Natural killer cell (primary cell): ENCODE measurements around the gene COL25A1. TPM values are rescaled to one million over a fixed set of nuclear protein-coding genes. Genes with fewer than 3 reads are reported as not detected.
"Not testable (repeated sequence)": the region's sequence is repeated elsewhere in the genome, so short reads cannot be mapped to it uniquely, and the experiment has no call there.

Source experiments
- ATAC-seq, 3 donors: fragments of 150-1000 bp in 2 of 3; fragments of 200-7000 bp in 1 of 3; cut with Tn5 transposase; 1 replicate in 1 of 3; 2 replicates in 2 of 3; pipeline ENCODE4 v1.10.0; 2021; ENCODE audit warnings: mild to moderate bottlenecking in 2 of 3, moderate library complexity in 2 of 3
- DNase-seq, 2 donors: peaks; one replicate each; pipeline versions ENCODE4 v3.0.0 to v3.0.0-alpha.2; 2013 to 2021; ENCODE audit warnings: mixed read lengths in 1 of 2
- H3K27ac ChIP-seq: one replicate; pipeline ENCODE4 v1.5.1; 2013; ENCODE audit warnings: mild to moderate bottlenecking, low read length
- H3K27me3 ChIP-seq: one replicate; pipeline ENCODE4 v1.6.1; 2013; ENCODE audit warnings: low read length; ENCODE audit not compliant: control insufficient read depth, insufficient read depth
- H3K36me3 ChIP-seq: one replicate; pipeline ENCODE4 v1.6.1; 2013; ENCODE audit warnings: low read length; ENCODE audit not compliant: control insufficient read depth, insufficient read depth
- H3K4me1 ChIP-seq: one replicate; pipeline ENCODE4 v1.6.1; 2013; ENCODE audit warnings: low read length; ENCODE audit not compliant: control insufficient read depth, insufficient read depth
- H3K4me3 ChIP-seq: one replicate; pipeline ENCODE4 v1.5.1; 2013; ENCODE audit warnings: low read length
- H3K9me3 ChIP-seq: one replicate; pipeline ENCODE4 v1.6.1; 2013; ENCODE audit warnings: low read length; ENCODE audit not compliant: control insufficient read depth, insufficient read depth
- H3K27ac Mint-ChIP-seq, 2 donors: one replicate each; pipeline ENCODE4 v1.8.0; 2022; ENCODE audit warnings: mild to moderate bottlenecking in 2 of 2, mixed read lengths in 2 of 2, moderate library complexity in 1 of 2
- H3K27me3 Mint-ChIP-seq, 2 donors: one replicate each; pipeline ENCODE4 v1.8.0; 2022; ENCODE audit warnings: low read depth in 2 of 2, mixed read lengths in 2 of 2
- H3K36me3 Mint-ChIP-seq: one replicate; pipeline ENCODE4 v1.8.0; 2022; ENCODE audit warnings: mixed read lengths
- H3K4me1 Mint-ChIP-seq, 2 donors: one replicate each; pipeline ENCODE4 v1.8.0; 2022; ENCODE audit warnings: mixed read lengths in 2 of 2
- H3K4me3 Mint-ChIP-seq: one replicate; pipeline ENCODE4 v1.8.0; 2022; ENCODE audit warnings: mild to moderate bottlenecking, moderate library complexity, mixed read lengths
- H3K9me3 Mint-ChIP-seq, 2 donors: one replicate each; pipeline ENCODE4 v1.8.0; 2022; ENCODE audit warnings: mixed read lengths in 2 of 2
- WGBS: methylation state at CpG from one replicate; pipeline ENCODE4 v1.1.7; 2013; ENCODE audit warnings: missing lambda C conversion rate; ENCODE audit not compliant: insufficient coverage; 5-methylcytosine and 5-hydroxymethylcytosine counted together
- intact Hi-C: fragments of 100-400 bp; cut with micrococcal nuclease; formaldehyde crosslinking; loops from one replicate; pipeline ENCODE4 v1.14.2; 2022
- total RNA-seq, 4 donors: library from RNA; stranded (reverse); fragments of 120-200 nt in 1 of 4; gene quantifications; one replicate each; pipeline versions ENCODE4 v1.2.3 to v1.2.4, GENCODE V29; 2013 to 2022
- TF ChIP-seq, protein P1 (sequence below): fragments of 200-600 bp; IDR thresholded peaks from one replicate; pipeline ENCODE4 v1.8.0; 2022; ENCODE audit warnings: antibody characterized with exemption

COL25A1 gene
- total RNA-seq, 3 donors from 2014 or later (not counting 1 experiment from before 2014, with no cell fraction given), result 0.08 TPM; not detected in 2

DNA sequence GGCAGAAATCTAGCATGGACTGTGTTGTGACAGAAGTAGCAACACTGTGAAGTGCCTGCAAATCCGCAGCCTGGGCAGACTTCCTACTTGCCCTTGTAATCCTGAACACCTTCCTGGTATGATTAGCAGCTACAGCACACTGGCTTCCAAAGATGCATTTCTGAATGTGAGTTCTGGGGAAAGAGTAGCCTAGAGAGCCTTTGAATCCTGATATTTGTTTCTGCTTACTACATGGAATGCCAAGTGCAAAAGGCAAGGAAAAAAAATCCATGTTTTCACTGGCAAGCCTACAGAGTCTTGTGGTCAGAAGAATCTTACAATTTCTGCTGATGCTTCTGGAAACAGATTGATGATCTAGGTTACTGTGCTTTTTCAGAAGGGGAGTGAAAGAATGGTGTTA is 223.7 kb downstream of the COL25A1 start:
- H3K9me3 ChIP-seq, result no peaks in the 10 kb centered on the region
- H3K36me3 ChIP-seq, result no peaks in the 10 kb centered on the region
- H3K27ac Mint-ChIP-seq, result no peak overlapping the region
- ATAC-seq (no peak), DNase-seq (no peak)
- H3K27ac ChIP-seq, result no peak overlapping the region
- no peak overlapping the region for H3K4me3 ChIP-seq
- H3K27me3 Mint-ChIP-seq, result no peaks in the 10 kb centered on the region
- H3K4me1 ChIP-seq, result no peaks in the 10 kb centered on the region
- peaks cover 0 to 2% of the 10 kb centered on the region in 2 donors for H3K9me3 Mint-ChIP-seq
- no peaks in the 10 kb centered on the region for H3K36me3 Mint-ChIP-seq
- TF ChIP-seq, protein P1, sequence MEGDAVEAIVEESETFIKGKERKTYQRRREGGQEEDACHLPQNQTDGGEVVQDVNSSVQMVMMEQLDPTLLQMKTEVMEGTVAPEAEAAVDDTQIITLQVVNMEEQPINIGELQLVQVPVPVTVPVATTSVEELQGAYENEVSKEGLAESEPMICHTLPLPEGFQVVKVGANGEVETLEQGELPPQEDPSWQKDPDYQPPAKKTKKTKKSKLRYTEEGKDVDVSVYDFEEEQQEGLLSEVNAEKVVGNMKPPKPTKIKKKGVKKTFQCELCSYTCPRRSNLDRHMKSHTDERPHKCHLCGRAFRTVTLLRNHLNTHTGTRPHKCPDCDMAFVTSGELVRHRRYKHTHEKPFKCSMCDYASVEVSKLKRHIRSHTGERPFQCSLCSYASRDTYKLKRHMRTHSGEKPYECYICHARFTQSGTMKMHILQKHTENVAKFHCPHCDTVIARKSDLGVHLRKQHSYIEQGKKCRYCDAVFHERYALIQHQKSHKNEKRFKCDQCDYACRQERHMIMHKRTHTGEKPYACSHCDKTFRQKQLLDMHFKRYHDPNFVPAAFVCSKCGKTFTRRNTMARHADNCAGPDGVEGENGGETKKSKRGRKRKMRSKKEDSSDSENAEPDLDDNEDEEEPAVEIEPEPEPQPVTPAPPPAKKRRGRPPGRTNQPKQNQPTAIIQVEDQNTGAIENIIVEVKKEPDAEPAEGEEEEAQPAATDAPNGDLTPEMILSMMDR, result no peak
- intact Hi-C loops, result no loop called here
- no peaks in the 10 kb centered on the region for H3K4me1 Mint-ChIP-seq
- H3K4me3 Mint-ChIP-seq, result no peak overlapping the region
- 100% methylated on average over 1 of the region's 1 CpG for WGBS
- H3K27me3 ChIP-seq, result no peaks in the 10 kb centered on the region

DNA sequence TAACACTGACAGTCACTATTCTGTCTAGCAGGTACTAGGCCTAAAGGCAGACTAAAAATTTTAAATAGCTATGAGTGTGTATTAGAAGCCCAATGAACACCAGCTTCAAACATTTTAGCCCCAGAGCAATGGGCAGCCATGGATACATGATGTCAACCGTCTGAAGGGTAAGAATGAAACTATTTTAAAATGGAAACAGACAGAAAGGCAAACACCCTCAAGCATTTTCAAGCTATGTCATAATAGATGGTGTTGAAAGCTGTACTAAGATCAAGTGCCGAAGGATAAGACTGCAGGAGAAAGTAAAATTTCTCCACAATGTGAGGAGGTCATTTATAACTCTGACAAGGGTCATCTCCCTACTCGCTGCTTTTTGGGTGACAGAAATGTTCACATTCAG is 225.0 kb downstream of the COL25A1 start:
- Mint-ChIP-seq H3K27ac (no peak overlapping the region), H3K4me3 (no peak overlapping the region), H3K9me3 (peaks cover 0 to 2% of the 10 kb centered on the region in 2 donors), H3K27me3 (no peaks in the 10 kb centered on the region), H3K36me3 (no peaks in the 10 kb centered on the region), H3K4me1 (no peaks in the 10 kb centered on the region)
- Histone ChIP-seq H3K4me1 (no peaks in the 10 kb centered on the region), H3K4me3 (no peak overlapping the region), H3K9me3 (no peaks in the 10 kb centered on the region), H3K27ac (no peak overlapping the region), H3K36me3 (no peaks in the 10 kb centered on the region), H3K27me3 (no peaks in the 10 kb centered on the region)
- WGBS, result 89% methylated on average over 3 of the region's 3 CpGs
- intact Hi-C loops, result no loop called here
- TF ChIP-seq, protein P1, result no peak
- DNase-seq (no peak), ATAC-seq (no peak)

DNA sequence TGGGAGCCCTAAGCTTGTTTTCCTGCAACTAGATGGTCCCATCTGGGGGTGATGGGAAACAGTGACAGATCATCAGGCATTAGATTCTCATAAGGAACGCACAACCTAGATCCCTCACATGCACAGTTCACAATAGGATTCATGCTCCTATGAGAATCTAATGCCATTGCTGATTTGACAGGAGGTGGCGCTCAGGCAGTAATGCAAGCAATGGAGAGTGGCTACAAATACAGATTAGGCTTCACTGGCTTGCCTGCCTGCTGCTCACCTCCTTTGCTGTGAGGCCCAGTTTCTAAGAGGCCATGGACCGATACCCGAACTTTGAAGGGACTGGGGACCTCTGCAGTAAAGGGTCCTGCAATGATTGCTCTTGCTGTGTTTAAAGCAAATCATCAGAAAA is 225.7 kb downstream of the COL25A1 start:
- H3K9me3 Mint-ChIP-seq, H3K4me1 ChIP-seq, intact Hi-C loops, DNase-seq, H3K27ac Mint-ChIP-seq, H3K4me1 Mint-ChIP-seq, ATAC-seq, H3K27me3 Mint-ChIP-seq, H3K4me3 ChIP-seq, H3K4me3 Mint-ChIP-seq, H3K27me3 ChIP-seq, H3K9me3 ChIP-seq, H3K36me3 ChIP-seq, H3K27ac ChIP-seq, H3K36me3 Mint-ChIP-seq: not testable (repeated sequence)
- WGBS, result 98% methylated on average over 4 of the region's 4 CpGs

DNA sequence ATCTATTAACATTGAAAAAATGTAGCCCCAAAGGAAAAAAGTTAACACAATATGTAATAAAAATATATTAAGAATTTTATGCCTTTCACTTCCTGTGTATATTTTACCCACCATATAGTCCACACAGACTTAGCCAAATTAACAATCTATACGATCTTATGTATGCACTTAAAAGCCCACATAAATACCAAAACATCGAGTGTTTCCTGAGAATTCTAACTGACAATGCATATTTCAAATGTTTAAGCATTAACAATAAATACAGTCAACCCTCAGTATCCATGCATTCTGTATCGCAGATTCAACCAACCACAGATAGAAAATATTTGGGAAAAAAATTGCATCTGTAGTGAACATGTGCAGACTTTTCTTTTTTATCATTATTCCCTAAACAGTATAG is 226.8 kb downstream of the COL25A1 start:
- no peaks in the 10 kb centered on the region for H3K9me3 Mint-ChIP-seq
- Histone ChIP-seq H3K4me1 (no peaks in the 10 kb centered on the region), H3K9me3 (no peaks in the 10 kb centered on the region), H3K27me3 (no peaks in the 10 kb centered on the region), H3K27ac (no peak overlapping the region), H3K36me3 (no peaks in the 10 kb centered on the region), H3K4me3 (no peak overlapping the region)
- no peak overlapping the region for H3K4me3 Mint-ChIP-seq
- no peaks in the 10 kb centered on the region for H3K27me3 Mint-ChIP-seq
- TF ChIP-seq, protein P1, result no peak
- H3K4me1 Mint-ChIP-seq, result no peaks in the 10 kb centered on the region
- intact Hi-C loops, result no loop called here
- WGBS, result 72% methylated on average over 2 of the region's 3 CpGs
- no peak for ATAC-seq
- H3K36me3 Mint-ChIP-seq, result no peaks in the 10 kb centered on the region
- DNase-seq, result no peak
- no peak overlapping the region for H3K27ac Mint-ChIP-seq
